Measurements from ENCODE around the gene INPP5J. TPM values are rescaled to one million over a fixed set of nuclear protein-coding genes. Genes with fewer than 3 reads are reported as not detected.

INPP5J gene
- total and polyA plus RNA-seq, 10 of the 15 experiments (the other 5 are each of a cell fraction or from before 2014, with no cell fraction given): 0.18 to 2.8 (median 1.5) TPM; not detected in 1

GRCh38 chr22:31140746-31141145 lies 18.0 kb downstream of the INPP5J start (continued):
- no peak for TF ChIP-seq SKIL (IDR thresholded peaks at IDR 0.05; ENCODE audit: low read depth, poor library complexity, severe bottlenecking)

- Histone ChIP-seq H4K20me1 (ENCODE audit: control insufficient read depth, insufficient read depth) (no peaks in the 10 kb centered on the region), H3K9ac (ENCODE audit: control insufficient read depth, insufficient read depth, low read length) (no peak overlapping the region), H3K4me2 (ENCODE audit: control insufficient read depth, insufficient read depth) (no peak overlapping the region), H3K9me3 (replicated peaks; ENCODE audit: control insufficient read depth, insufficient read depth, low read length) (no peaks in the 10 kb centered on the region), H3K27me3 (replicated peaks in 1 of 2; ENCODE audit: control insufficient read depth in 2 of 2, insufficient read depth in 2 of 2, low read length in 1 of 2) (no peaks in the 10 kb centered on the region; a peak in 2 of 4 replicates), H3K79me2 (ENCODE audit: control insufficient read depth, insufficient read depth, low read length) (no peaks in the 10 kb centered on the region), H2AFZ (ENCODE audit: control insufficient read depth, low read depth, low read length) (no peak overlapping the region), H3K36me3 (ENCODE audit: control insufficient read depth in 2 of 2, insufficient read depth in 2 of 2, low read length in 1 of 2) (no peaks in the 10 kb centered on the region), H3K27ac (ENCODE audit: control insufficient read depth, insufficient read depth) (no peak overlapping the region), H3K4me1 (ENCODE audit: control insufficient read depth, insufficient read depth, low read length) (no peaks in the 10 kb centered on the region), H3K4me3 (no peak overlapping the region)
- BruUV-seq (replicated peaks): no TSS peak
- POLR2A ChIA-PET: no interaction called here
- SMC1A ChIA-PET (ENCODE audit: uncharacterized antibody, unreplicated experiment): interaction anchor here (0.6 kb wide), 1 partner anchor 914 kb away, joined by 3 read pairs; no protein-coding TSS in a partner anchor
- ATAC-seq (no peak), DNase-seq (ENCODE audit: low read depth, low spot score) (no peak), FAIRE-seq (no peak)
- 24% methylated on average over 2 of the region's 2 CpGs for WGBS (ENCODE audit: insufficient coverage, insufficient replicate concordance, low lambda C conversion rate, missing lambda C conversion rate)
- intact Hi-C loops (cut with micrococcal nuclease; ENCODE audit: unreplicated experiment) (no loop called here), in situ Hi-C loops (cut with MboI) (no loop called here)
- TF ChIP-seq ZZZ3 (IDR thresholded peaks at IDR 0.05; ENCODE audit: control insufficient read depth, insufficient read length, low read depth) (no peak), NFXL1 (IDR thresholded peaks at IDR 0.05; ENCODE audit: borderline replicate concordance) (no peak), ZNF622 (IDR thresholded peaks at IDR 0.05) (no peak), NBN (IDR thresholded peaks at IDR 0.05) (no peak), E2F4 (IDR thresholded peaks at IDR 0.05; ENCODE audit: low read depth, low read length) (no peak)
- CTCF ChIA-PET: interaction anchor here (0.6 to 1.5 kb wide), 3 partner anchors 14 to 58 kb away, joined by 3 read pairs; partner anchors contain the start of gene SELENOM
- RAD21 ChIA-PET (ENCODE audit: unreplicated experiment): no interaction called here
These were observed 18.8 kb downstream of the INPP5J start for GRCh38 chr22:31141551-31141950.

Data from GM12878 (cell line).